Lower lobe of right lung (tissue), 2 donors: ENCODE data around the gene DES. TPM values are rescaled to one million over a fixed set of nuclear protein-coding genes. Genes with fewer than 3 reads are reported as not detected.

ENCODE experiments used
- ATAC-seq, 2 donors: fragments of 200-7000 bp; cut with Tn5 transposase; one replicate each; pipeline ENCODE4 v1.9.1; 2020 to 2022; ENCODE audit warnings: mild to moderate bottlenecking in 2 of 2, moderate library complexity in 2 of 2
- DNase-seq: peaks from one replicate; pipeline ENCODE4 v3.0.0-alpha.2; 2020
- H3K27ac ChIP-seq: fragments of 200-600 bp; one replicate; pipeline ENCODE4 v1.8.0; 2022
- H3K27me3 ChIP-seq: fragments of 200-600 bp; one replicate; pipeline ENCODE4 v1.8.0; 2022; ENCODE audit warnings: low read depth
- H3K36me3 ChIP-seq: fragments of 200-600 bp; one replicate; pipeline ENCODE4 v1.8.0; 2022; ENCODE audit warnings: mild to moderate bottlenecking
- H3K4me1 ChIP-seq: fragments of 200-600 bp; one replicate; pipeline ENCODE4 v1.8.0; 2022
- H3K4me3 ChIP-seq: fragments of 200-600 bp; one replicate; pipeline ENCODE4 v1.8.0; 2022; ENCODE audit warnings: mild to moderate bottlenecking
- H3K9me3 ChIP-seq: fragments of 200-600 bp; one replicate; pipeline ENCODE4 v1.8.0; 2022
- CTCF ChIP-seq: fragments of 200-600 bp; IDR thresholded peaks from one replicate; pipeline ENCODE4 v1.8.0; 2022; ENCODE audit warnings: antibody characterized with exemption, mild to moderate bottlenecking
- intact Hi-C: fragments of 100-400 bp; cut with DNase I; formaldehyde crosslinking; loops from one replicate; pipeline ENCODE4 v1.11.0; 2022
- total RNA-seq: library from RNA; stranded (reverse); fragmentation: NEBNext Ultra II Directional; extraction: Animal tissue kit (Norgen Biotek cat#: 25700); gene quantifications from one replicate; pipeline ENCODE4 v1.2.1, GENCODE V29; 2021
- donor health status: DM: no; HTN: yes; CAD: no; lungs with severe emphysema.

Gene DES
- total RNA-seq, 1 donor from 2014 or later = 64.5 TPM

GRCh38 chr2:219468410-219469185 lies 50.4 kb downstream of the DES start:
- Histone ChIP-seq H3K27me3 (peaks cover 12% of the 10 kb centered on the region), H3K4me3 (no peak overlapping the region), H3K36me3 (no peaks in the 10 kb centered on the region), H3K9me3 (no peaks in the 10 kb centered on the region), H3K4me1 (no peaks in the 10 kb centered on the region), H3K27ac (no peak overlapping the region)
- intact Hi-C loops = no loop called here
- ATAC-seq = no peak
- TF ChIP-seq CTCF = no peak
- DNase-seq = no peak

GRCh38 chr2:219469186-219469724 lies 51.1 kb downstream of the DES start:
- no peak overlapping the region for H3K4me3 ChIP-seq
- no peak for DNase-seq
- no peaks in the 10 kb centered on the region for H3K4me1 ChIP-seq
- TF ChIP-seq CTCF = no peak
- no peak overlapping the region for H3K27ac ChIP-seq
- H3K36me3 ChIP-seq = no peaks in the 10 kb centered on the region
- no peak for ATAC-seq
- peaks cover 13% of the 10 kb centered on the region for H3K27me3 ChIP-seq
- H3K9me3 ChIP-seq = no peaks in the 10 kb centered on the region
- intact Hi-C loops = no loop called here

DNA sequence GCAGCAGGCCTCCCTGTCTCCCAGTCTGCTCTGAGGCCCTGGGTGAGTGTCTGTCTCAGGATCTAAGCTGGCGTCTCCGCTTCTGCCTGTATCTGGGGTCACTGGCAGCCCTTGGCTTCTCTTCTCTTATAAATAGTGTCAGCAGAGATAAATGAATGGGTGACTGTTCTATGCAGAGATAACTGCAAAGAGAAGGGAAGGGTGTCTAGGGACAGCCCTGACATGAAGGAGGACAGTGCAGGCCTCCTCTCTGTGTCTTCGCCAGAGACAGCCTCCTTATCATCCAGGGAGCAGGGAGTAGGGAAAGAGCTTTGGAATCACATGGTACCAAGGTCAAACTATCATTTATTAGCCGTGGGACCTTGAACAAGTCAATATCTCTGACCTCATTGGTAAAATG lies 52.3 kb downstream of the DES start:
- H3K27ac ChIP-seq = no peak overlapping the region
- no peak for TF ChIP-seq CTCF
- H3K4me3 ChIP-seq = no peak overlapping the region
- peaks cover 19% of the 10 kb centered on the region for H3K27me3 ChIP-seq
- no peaks in the 10 kb centered on the region for H3K36me3 ChIP-seq
- DNase-seq (no peak), ATAC-seq (no peak)
- no peaks in the 10 kb centered on the region for H3K9me3 ChIP-seq
- no peaks in the 10 kb centered on the region for H3K4me1 ChIP-seq
- intact Hi-C loops = no loop called here

GRCh38 chr2:219471476-219472371 lies 53.5 kb downstream of the DES start:
- H3K9me3 ChIP-seq = no peaks in the 10 kb centered on the region
- no peak overlapping the region for H3K27ac ChIP-seq
- H3K4me1 ChIP-seq = no peaks in the 10 kb centered on the region
- no peaks in the 10 kb centered on the region for H3K36me3 ChIP-seq
- peaks cover 23% of the 10 kb centered on the region for H3K27me3 ChIP-seq
- TF ChIP-seq CTCF = no peak
- DNase-seq (no peak), ATAC-seq (no peak)
- intact Hi-C loops = no loop called here
- no peak overlapping the region for H3K4me3 ChIP-seq

GRCh38 chr2:219472629-219473187 lies 54.5 kb downstream of the DES start:
- no peak for DNase-seq
- Histone ChIP-seq H3K4me1 (no peaks in the 10 kb centered on the region), H3K36me3 (no peaks in the 10 kb centered on the region), H3K27ac (no peak overlapping the region), H3K27me3 (peaks cover 23% of the 10 kb centered on the region), H3K4me3 (no peak overlapping the region), H3K9me3 (no peaks in the 10 kb centered on the region)
- ATAC-seq = no peak
- intact Hi-C loops = no loop called here
- TF ChIP-seq CTCF = no peak
